GM23338 (cell line): ENCODE results near the gene AFF3. TPM values are rescaled to one million over a fixed set of nuclear protein-coding genes. Genes with fewer than 3 reads are reported as not detected.

Experiments used
- ATAC-seq: fragments of 200-7000 bp; cut with Tn5 transposase; 3 replicates; pipeline ENCODE4 v1.9.1; 2020
- DNase-seq: peaks from one replicate; pipeline ENCODE4 v3.0.0-alpha.2; 2015; ENCODE audit warnings: low spot score
- H2AFZ ChIP-seq: fragments of 200-600 bp; sonication (generic); 2 replicates; pipeline ENCODE4 v1.8.0; 2016; ENCODE audit warnings: antibody characterized with exemption, mild to moderate bottlenecking, moderate library complexity
- H3F3A ChIP-seq: fragments of 200-600 bp; sonication (generic); replicated peaks from 2 replicates; pipeline ENCODE4 v1.8.0; 2017; ENCODE audit warnings: antibody characterized with exemption, mixed run types, low read depth
- H3K27ac ChIP-seq: fragments of 200-600 bp; sonication (generic); 2 replicates; pipeline ENCODE4 v1.6.1; 2016; ENCODE audit warnings: low read depth
- H3K27me3 ChIP-seq: fragments of 200-600 bp; sonication (generic); 2 replicates; pipeline ENCODE4 v1.8.0; 2016; ENCODE audit warnings: mild to moderate bottlenecking, mixed run types, moderate library complexity; ENCODE audit not compliant: insufficient read depth
- H3K36me3 ChIP-seq: fragments of 200-600 bp; sonication (generic); 2 replicates; pipeline ENCODE4 v1.8.0; 2016; ENCODE audit warnings: mild to moderate bottlenecking; ENCODE audit not compliant: insufficient read depth
- H3K4me1 ChIP-seq: fragments of 200-600 bp; sonication (generic); 2 replicates; pipeline ENCODE4 v1.8.0; 2016; ENCODE audit warnings: mild to moderate bottlenecking, moderate library complexity; ENCODE audit not compliant: insufficient read depth
- H3K4me2 ChIP-seq: fragments of 200-600 bp; sonication (generic); 2 replicates; pipeline ENCODE4 v1.7.1; 2017; ENCODE audit warnings: mixed run types
- H3K4me3 ChIP-seq: fragments of 200-600 bp; sonication (generic); 2 replicates; pipeline ENCODE4 v1.6.1; 2016; ENCODE audit warnings: mixed run types
- H3K79me2 ChIP-seq: fragments of 200-600 bp; sonication (generic); replicated peaks from 2 replicates; pipeline ENCODE4 v1.8.0; 2017; ENCODE audit warnings: mild to moderate bottlenecking; ENCODE audit not compliant: insufficient read depth
- H3K9me2 ChIP-seq: fragments of 200-600 bp; sonication (generic); 2 replicates; pipeline ENCODE4 v1.8.0; 2017; ENCODE audit not compliant: insufficient read depth
- H4K20me1 ChIP-seq: fragments of 200-600 bp; sonication (generic); replicated peaks from 2 replicates; pipeline ENCODE4 v1.8.0; 2017; ENCODE audit warnings: mild to moderate bottlenecking; ENCODE audit not compliant: insufficient read depth
- H3K27ac Mint-ChIP-seq: 2 replicates; pipeline ENCODE4 v1.8.0; 2020; ENCODE audit warnings: inconsistent platforms, mild to moderate bottlenecking, moderate library complexity, mixed read lengths
- H3K27me3 Mint-ChIP-seq: 3 replicates; pipeline ENCODE4 v1.8.0; 2022; ENCODE audit warnings: low read depth, mild to moderate bottlenecking, moderate library complexity, mixed read lengths, inconsistent platforms; ENCODE audit not compliant: insufficient read depth, poor library complexity
- H3K36me3 Mint-ChIP-seq: 3 replicates; pipeline ENCODE4 v1.8.0; 2021; ENCODE audit warnings: low read depth, mild to moderate bottlenecking, inconsistent platforms, moderate library complexity, mixed read lengths
- H3K4me1 Mint-ChIP-seq: 3 replicates; pipeline ENCODE4 v1.8.0; 2020; ENCODE audit warnings: mild to moderate bottlenecking, inconsistent platforms, mixed read lengths
- H3K4me3 Mint-ChIP-seq: 3 replicates; pipeline ENCODE4 v1.8.0; 2021; ENCODE audit warnings: moderate library complexity, mild to moderate bottlenecking, inconsistent platforms, mixed read lengths
- H3K9me3 Mint-ChIP-seq: 3 replicates; pipeline ENCODE4 v1.8.0; 2020; ENCODE audit warnings: moderate library complexity, mild to moderate bottlenecking, inconsistent platforms, mixed read lengths
- CREB1 ChIP-seq: fragments of 250-450 bp; sonication (Bioruptor Pico); IDR thresholded peaks from 2 replicates; pipeline ENCODE4 v1.5.0; 2020; ENCODE audit warnings: low read depth, mild to moderate bottlenecking, moderate library complexity
- ETS1 ChIP-seq: IDR thresholded peaks from 2 replicates; pipeline ENCODE4 v1.6.1; 2016; ENCODE audit warnings: antibody characterized with exemption
- EZH2phosphoT487 ChIP-seq: fragments of 200-600 bp; sonication (generic); IDR thresholded peaks from one replicate; pipeline ENCODE4 v1.8.1; 2018; ENCODE audit warnings: antibody characterized with exemption; ENCODE audit not compliant: unreplicated experiment
- JUNB ChIP-seq: IDR thresholded peaks from one replicate; pipeline ENCODE4 v1.6.1; 2016; ENCODE audit warnings: antibody characterized with exemption; ENCODE audit not compliant: unreplicated experiment
- NANOG ChIP-seq: IDR thresholded peaks from 2 replicates; pipeline ENCODE4 v1.6.1; 2016; ENCODE audit warnings: antibody characterized with exemption, borderline replicate concordance
- POLR2AphosphoS5 ChIP-seq: IDR thresholded peaks from 2 replicates; pipeline ENCODE4 v1.6.1; 2016; ENCODE audit warnings: antibody characterized with exemption, low read depth
- REST ChIP-seq: IDR thresholded peaks from one replicate; pipeline ENCODE4 v1.6.1; 2018; ENCODE audit warnings: antibody characterized with exemption; ENCODE audit not compliant: unreplicated experiment
- STAT1 ChIP-seq: IDR thresholded peaks from one replicate; pipeline ENCODE4 v1.6.1; 2016; ENCODE audit warnings: antibody characterized with exemption; ENCODE audit not compliant: unreplicated experiment
- ZNF114 ChIP-seq: fragments of 250-450 bp; sonication (Bioruptor Pico); IDR thresholded peaks from 2 replicates; pipeline ENCODE4 v1.5.0; 2020; ENCODE audit warnings: mild to moderate bottlenecking, moderate library complexity
- ZNF331 ChIP-seq: fragments of 250-450 bp; sonication (Bioruptor Pico); IDR thresholded peaks from 2 replicates; pipeline ENCODE4 v1.5.0; 2020; ENCODE audit warnings: low read depth, mild to moderate bottlenecking, moderate library complexity
- ZNF462 ChIP-seq: fragments of 250-450 bp; sonication (Bioruptor Pico); IDR thresholded peaks from 2 replicates; pipeline ENCODE4 v1.5.0; 2020; ENCODE audit warnings: mild to moderate bottlenecking, moderate library complexity
- polyA plus RNA-seq: library from polyadenylated mRNA; unstranded; fragments of >200 nt; fragmentation: Nextera tagmentation; extraction: Ambion mirVana; gene quantifications from 2 replicates; pipeline ENCODE4 v1.2.1, GENCODE V29; 2016
- total RNA-seq: library from RNA; depleted of rRNA; stranded (reverse); fragments of >200 nt; shearing (Covaris generic); gene quantifications from 2 replicates; pipeline ENCODE4 v1.2.3, GENCODE V29; 2014
- TF ChIP-seq, protein P1 (sequence below), 2 experiments: fragments of 200-600 bp in 1 of 2; sonication (generic) in 1 of 2; conservative IDR thresholded peaks; 2 replicates each; pipeline versions ENCODE4 v1.5.1 to v1.6.1; 2016 to 2017; ENCODE audit warnings: antibody characterized with exemption in 2 of 2, low read depth in 2 of 2, mild to moderate bottlenecking in 2 of 2, moderate library complexity in 1 of 2

Gene AFF3
- total and polyA plus RNA-seq, 2 experiments from 2014 or later, result 0.73 to 1.4 TPM

DNA sequence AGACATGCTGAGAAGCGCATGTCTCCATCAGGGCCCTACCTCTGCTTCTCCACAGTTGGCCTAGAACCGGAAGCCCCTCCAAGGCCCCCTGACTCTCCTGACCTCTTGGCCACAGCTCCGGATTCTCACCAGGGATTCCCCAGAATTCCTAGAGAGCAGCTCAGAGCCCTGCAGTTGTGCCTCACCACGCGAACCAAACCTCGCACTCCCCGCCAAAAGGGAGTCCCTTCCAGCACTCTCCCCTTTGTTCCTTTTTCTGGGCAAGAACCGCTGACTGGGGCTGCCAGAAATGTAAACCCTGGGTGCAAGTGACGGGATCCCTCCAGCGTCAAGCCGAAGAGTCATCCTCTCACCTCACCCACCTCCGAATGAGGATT is 36.7 kb downstream of the AFF3 start:
- ATAC-seq, result peak; percentile 26
- peak overlapping the region; percentile 82 for H3K4me3 Mint-ChIP-seq
- H3K27me3 ChIP-seq, result peaks cover 77% of the 10 kb centered on the region
- no peaks in the 10 kb centered on the region for H3K36me3 ChIP-seq
- H3F3A ChIP-seq, result no peaks in the 10 kb centered on the region
- H3K79me2 ChIP-seq, result no peaks in the 10 kb centered on the region
- H3K27ac Mint-ChIP-seq, result no peak overlapping the region
- peak overlapping the region; percentile 98 for H2AFZ ChIP-seq
- no peaks in the 10 kb centered on the region for H4K20me1 ChIP-seq
- H3K9me2 ChIP-seq, result no peaks in the 10 kb centered on the region
- H3K27ac ChIP-seq, result no peak overlapping the region
- peak overlapping the region; percentile 79 for H3K4me3 ChIP-seq
- TF ChIP-seq ZNF331 (CRISPR knock-in tag) (no peak), STAT1 (no peak), JUNB (no peak), EZH2phosphoT487 (no peak), REST (no peak), NANOG (no peak), ZNF114 (CRISPR knock-in tag) (no peak), ETS1 (no peak), POLR2AphosphoS5 (no peak), CREB1 (CRISPR knock-in tag) (no peak), ZNF462 (CRISPR knock-in tag) (no peak)
- TF ChIP-seq, protein P1, sequence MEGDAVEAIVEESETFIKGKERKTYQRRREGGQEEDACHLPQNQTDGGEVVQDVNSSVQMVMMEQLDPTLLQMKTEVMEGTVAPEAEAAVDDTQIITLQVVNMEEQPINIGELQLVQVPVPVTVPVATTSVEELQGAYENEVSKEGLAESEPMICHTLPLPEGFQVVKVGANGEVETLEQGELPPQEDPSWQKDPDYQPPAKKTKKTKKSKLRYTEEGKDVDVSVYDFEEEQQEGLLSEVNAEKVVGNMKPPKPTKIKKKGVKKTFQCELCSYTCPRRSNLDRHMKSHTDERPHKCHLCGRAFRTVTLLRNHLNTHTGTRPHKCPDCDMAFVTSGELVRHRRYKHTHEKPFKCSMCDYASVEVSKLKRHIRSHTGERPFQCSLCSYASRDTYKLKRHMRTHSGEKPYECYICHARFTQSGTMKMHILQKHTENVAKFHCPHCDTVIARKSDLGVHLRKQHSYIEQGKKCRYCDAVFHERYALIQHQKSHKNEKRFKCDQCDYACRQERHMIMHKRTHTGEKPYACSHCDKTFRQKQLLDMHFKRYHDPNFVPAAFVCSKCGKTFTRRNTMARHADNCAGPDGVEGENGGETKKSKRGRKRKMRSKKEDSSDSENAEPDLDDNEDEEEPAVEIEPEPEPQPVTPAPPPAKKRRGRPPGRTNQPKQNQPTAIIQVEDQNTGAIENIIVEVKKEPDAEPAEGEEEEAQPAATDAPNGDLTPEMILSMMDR (conservative IDR thresholded peaks at IDR 0.05; ENCODE audit: low read depth in 2 of 2), result no peak
- peaks cover 18% of the 10 kb centered on the region for H3K4me1 ChIP-seq
- no peaks in the 10 kb centered on the region for H3K9me3 Mint-ChIP-seq
- DNase-seq, result peak; percentile 48
- no peaks in the 10 kb centered on the region; the same call in 2 of the 3 replicates for H3K36me3 Mint-ChIP-seq
- H3K4me1 Mint-ChIP-seq, result peaks cover 23% of the 10 kb centered on the region
- H3K27me3 Mint-ChIP-seq, result peaks cover 42% of the 10 kb centered on the region
- peak overlapping the region; percentile 81 for H3K4me2 ChIP-seq
